TTC549 (cell line): ENCODE results near the gene POLR1A.

ENCODE experiments used
- FAIRE-seq: peaks from 2 replicates; lab custom pipeline; 2012; peaks lifted over from hg19 to GRCh38; lab: Jason Lieb, UNC

The POLR1A gene

GRCh38 chr2:86105252-86105968 lies at the start of gene POLR1A:
POLR1A (minus strand) TSS chr2:86105886; CDS start chr2:86105776, 110 bp downstream.
- FAIRE-seq, result peak; percentile 23

- FAIRE-seq, result no peak
These were observed 44.8 kb upstream of the POLR1A start for GRCh38 chr2:86150502-86150901.

GRCh38 chr2:86147793-86148192 lies 42.1 kb upstream of the POLR1A start:
- FAIRE-seq, result no peak

GRCh38 chr2:86143926-86144685 lies 38.4 kb upstream of the POLR1A start:
- FAIRE-seq, result no peak

GRCh38 chr2:86143307-86143706 lies 37.6 kb upstream of the POLR1A start:
- no peak for FAIRE-seq

GRCh38 chr2:86142436-86143257 lies 37.0 kb upstream of the POLR1A start:
- FAIRE-seq, result no peak

- no peak for FAIRE-seq
These were observed 35.3 kb upstream of the POLR1A start for GRCh38 chr2:86140969-86141392.

- no peak for FAIRE-seq
These were observed 34.3 kb upstream of the POLR1A start for GRCh38 chr2:86139981-86140380.

- no peak for FAIRE-seq
These were observed 33.3 kb upstream of the POLR1A start for GRCh38 chr2:86138736-86139625.

- no peak for FAIRE-seq
These were observed 30.5 kb upstream of the POLR1A start for GRCh38 chr2:86136141-86136540.

- no peak for FAIRE-seq
These were observed 30.0 kb upstream of the POLR1A start for GRCh38 chr2:86135653-86136052.

- FAIRE-seq, result no peak
These were observed 29.0 kb upstream of the POLR1A start for GRCh38 chr2:86134709-86135108.

- FAIRE-seq, result no peak
These were observed 19.0 kb upstream of the POLR1A start for GRCh38 chr2:86124683-86125082.

- FAIRE-seq, result no peak
These were observed 17.7 kb upstream of the POLR1A start for GRCh38 chr2:86123328-86123925.

GRCh38 chr2:86118130-86118529 lies 12.4 kb upstream of the POLR1A start:
- FAIRE-seq, result no peak

GRCh38 chr2:86107031-86107430 lies 1.3 kb upstream of the POLR1A start:
- no peak for FAIRE-seq

GRCh38 chr2:86105969-86106945 lies 571 bp upstream of the POLR1A start, which contains the start of gene PTCD3:
PTCD3 (plus strand) TSS chr2:86106235; CDS start chr2:86106248, 13 bp downstream.
- peak; percentile 92 for FAIRE-seq

- no peak for FAIRE-seq
These were observed 3.5 kb downstream of the POLR1A start for GRCh38 chr2:86102157-86102556.

- FAIRE-seq, result no peak
These were observed 7.8 kb downstream of the POLR1A start for GRCh38 chr2:86097913-86098312.
